Urothelium cell line (cell line): ENCODE results near the gene ANKRD11.
"Not testable (repeated sequence)": the region's sequence is repeated elsewhere in the genome, so short reads cannot be mapped to it uniquely, and the experiment has no call there.

Experiments used
- DNase-seq: peaks from one replicate; pipeline ENCODE4 v3.0.0; 2011; ENCODE audit warnings: low spot score, mixed read lengths
- FAIRE-seq: peaks from 2 replicates; lab custom pipeline; 2011; peaks lifted over from hg19 to GRCh38; lab: Jason Lieb, UNC

ANKRD11 gene

GRCh38 chr16:89435059-89435458 is 55.3 kb downstream of the ANKRD11 start:
- DNase-seq, FAIRE-seq: not testable (repeated sequence)

GRCh38 chr16:89434490-89434889 is 55.9 kb downstream of the ANKRD11 start:
- DNase-seq (no peak), FAIRE-seq (no peak)

- not testable (repeated sequence) for DNase-seq, FAIRE-seq
Measured at GRCh38 chr16:89433363-89433984, 56.9 kb downstream of the ANKRD11 start.

GRCh38 chr16:89431630-89432029 is 58.7 kb downstream of the ANKRD11 start:
- DNase-seq (no peak), FAIRE-seq (no peak)

- DNase-seq (no peak), FAIRE-seq (no peak)
Measured at GRCh38 chr16:89431158-89431584, 59.2 kb downstream of the ANKRD11 start.

- DNase-seq (no peak), FAIRE-seq (no peak)
Measured at GRCh38 chr16:89430436-89431157, 59.8 kb downstream of the ANKRD11 start.

- FAIRE-seq, DNase-seq: not testable (repeated sequence)
Measured at GRCh38 chr16:89428605-89429004, 61.8 kb downstream of the ANKRD11 start.

GRCh38 chr16:89426736-89427530 is 63.4 kb downstream of the ANKRD11 start:
- FAIRE-seq (no peak), DNase-seq (no peak)

- DNase-seq (no peak), FAIRE-seq (no peak)
Measured at GRCh38 chr16:89425523-89425922, 64.8 kb downstream of the ANKRD11 start.

- DNase-seq (no peak), FAIRE-seq (no peak)
Measured at GRCh38 chr16:89423681-89424260, 66.6 kb downstream of the ANKRD11 start.

- no peak for FAIRE-seq
- no peak for DNase-seq
Measured at GRCh38 chr16:89422905-89423630, 67.3 kb downstream of the ANKRD11 start.

- DNase-seq (no peak), FAIRE-seq (no peak)
Measured at GRCh38 chr16:89422527-89422904, 67.8 kb downstream of the ANKRD11 start.

- FAIRE-seq, DNase-seq: not testable (repeated sequence)
Measured at GRCh38 chr16:89421300-89421699, 69.1 kb downstream of the ANKRD11 start.

GRCh38 chr16:89420204-89420603 is 70.2 kb downstream of the ANKRD11 start:
- FAIRE-seq (no peak), DNase-seq (no peak)

- FAIRE-seq: no peak
Measured at GRCh38 chr16:89418352-89418751, 72.0 kb downstream of the ANKRD11 start.

GRCh38 chr16:89417352-89417751 is 73.0 kb downstream of the ANKRD11 start:
- DNase-seq: no peak

More at GRCh38 chr16:89418352-89418751, 72.0 kb downstream of the ANKRD11 start:
- DNase-seq: no peak

GRCh38 chr16:89413811-89414585 is 76.4 kb downstream of the ANKRD11 start:
- no peak for FAIRE-seq
- DNase-seq: no peak

More at GRCh38 chr16:89417352-89417751, 73.0 kb downstream of the ANKRD11 start:
- FAIRE-seq: no peak

- DNase-seq (no peak), FAIRE-seq (no peak)
Measured at GRCh38 chr16:89412811-89413210, 77.5 kb downstream of the ANKRD11 start.

- DNase-seq (no peak), FAIRE-seq (no peak)
Measured at GRCh38 chr16:89411335-89411850, 79.0 kb downstream of the ANKRD11 start.
